Activated CD8-positive, alpha-beta T cell treated with anti-CD3 and anti-CD28 coated beads for 36 hours (primary cell): ENCODE results near the gene TRIM29. TPM values are rescaled to one million over a fixed set of nuclear protein-coding genes. Genes with fewer than 3 reads are reported as not detected.

Source experiments
- ATAC-seq: fragments of 200-7000 bp; cut with Tn5 transposase; one replicate; pipeline ENCODE4 v1.10.0; 2021; ENCODE audit warnings: mild to moderate bottlenecking, moderate library complexity
- CTCF ChIA-PET: fragments of 350-600 bp; sonication (Branson Sonifier 250); formaldehyde crosslinking; loops from one replicate; lab custom pipeline; 2021; ENCODE audit warnings: antibody characterized with exemption; lab: Charles Lee
- POLR2A ChIA-PET: fragments of 350-600 bp; sonication (Branson Sonifier 250); formaldehyde crosslinking; loops from one replicate; lab custom pipeline; 2021; ENCODE audit warnings: antibody characterized with exemption; lab: Charles Lee
- DNase-seq: peaks from one replicate; pipeline ENCODE4 v3.0.0-alpha.2; 2020
- H3K27ac Mint-ChIP-seq: one replicate; pipeline ENCODE4 v1.8.0; 2021; ENCODE audit warnings: mild to moderate bottlenecking, mixed read lengths
- H3K27me3 Mint-ChIP-seq: one replicate; pipeline ENCODE4 v1.8.0; 2021; ENCODE audit warnings: mixed read lengths
- H3K36me3 Mint-ChIP-seq: one replicate; pipeline ENCODE4 v1.8.0; 2021; ENCODE audit warnings: low read depth, mixed read lengths
- H3K4me1 Mint-ChIP-seq: one replicate; pipeline ENCODE4 v1.8.0; 2021; ENCODE audit warnings: low read depth, mixed read lengths
- H3K4me3 Mint-ChIP-seq: one replicate; pipeline ENCODE4 v1.8.0; 2021; ENCODE audit warnings: mild to moderate bottlenecking, moderate library complexity, mixed read lengths
- H3K9me3 Mint-ChIP-seq: one replicate; pipeline ENCODE4 v1.8.0; 2021; ENCODE audit warnings: mixed read lengths
- CTCF ChIP-seq: fragments of 200-600 bp; IDR thresholded peaks from one replicate; pipeline ENCODE4 v1.8.0; 2022; ENCODE audit warnings: antibody characterized with exemption, mild to moderate bottlenecking
- intact Hi-C: fragments of 100-400 bp; cut with micrococcal nuclease; formaldehyde crosslinking; loops from one replicate; pipeline ENCODE4 v1.10.0; 2022
- total RNA-seq, 2 experiments: library from RNA; stranded (reverse); gene quantifications; one replicate each; pipeline ENCODE4 v1.2.3, GENCODE V29; 2021

TRIM29 gene
- total RNA-seq, 2 experiments from 2014 or later: not detected

GRCh38 chr11:120172054-120172911, 34.4 kb upstream of the TRIM29 start:
- peaks cover 43% of the 10 kb centered on the region for H3K27me3 Mint-ChIP-seq
- H3K9me3 Mint-ChIP-seq: no peaks in the 10 kb centered on the region
- ChIA-PET POLR2A (no interaction called here), CTCF (interaction anchor here (0.5 to 7.1 kb wide), 9 partner anchors 9 to 1564 kb away, joined by 3 to 92 read pairs (median 5); no protein-coding TSS in a partner anchor)
- no peaks in the 10 kb centered on the region for H3K36me3 Mint-ChIP-seq
- ATAC-seq: peak; percentile 79
- DNase-seq: peak; percentile 66
- H3K4me3 Mint-ChIP-seq: no peak overlapping the region
- intact Hi-C loops: loop anchor here (2.0 to 5.0 kb wide), 2 partner anchors 59 to 130 kb away; no protein-coding TSS in a partner anchor
- no peak overlapping the region for H3K27ac Mint-ChIP-seq
- peaks cover 3% of the 10 kb centered on the region for H3K4me1 Mint-ChIP-seq
- TF ChIP-seq CTCF: peak; percentile 55

DNA sequence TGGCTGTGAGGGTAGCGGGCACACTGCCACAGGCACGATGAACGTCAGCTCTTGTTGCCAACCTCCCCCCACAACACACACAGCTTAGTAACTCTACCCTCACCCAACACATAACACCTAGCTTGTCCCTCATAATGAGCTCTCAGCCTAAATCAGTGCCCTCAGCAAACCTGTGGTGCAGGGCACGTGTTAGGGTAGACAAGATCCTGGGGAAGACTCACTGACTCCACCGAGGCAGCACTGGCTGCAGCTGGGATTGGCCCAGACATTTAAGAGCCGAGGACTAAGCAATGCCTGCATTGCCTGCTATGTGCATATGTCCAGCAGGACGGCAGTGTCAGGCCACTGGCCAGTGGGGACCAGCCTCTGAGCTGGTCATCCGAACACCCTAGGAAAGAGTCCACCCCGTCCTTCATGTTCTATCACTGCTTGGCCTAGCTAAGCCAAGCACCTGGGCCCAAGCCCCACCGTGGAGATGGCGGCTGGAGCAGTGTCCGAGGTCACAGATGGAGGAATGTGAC, 32.9 kb upstream of the TRIM29 start:
- Mint-ChIP-seq H3K4me3 (no peak overlapping the region), H3K36me3 (no peaks in the 10 kb centered on the region), H3K9me3 (no peaks in the 10 kb centered on the region), H3K27ac (no peak overlapping the region), H3K4me1 (peaks cover 3% of the 10 kb centered on the region), H3K27me3 (peaks cover 53% of the 10 kb centered on the region)
- TF ChIP-seq CTCF: no peak
- intact Hi-C loops: loop anchor here (5.0 kb wide), 1 partner anchor 132 kb away; no protein-coding TSS in a partner anchor
- ChIA-PET CTCF (interaction anchor here (1.2 to 7.1 kb wide), 6 partner anchors 11 to 131 kb away, joined by 3 to 92 read pairs (median 8); no protein-coding TSS in a partner anchor), POLR2A (no interaction called here)
- ATAC-seq (no peak), DNase-seq (no peak)

DNA sequence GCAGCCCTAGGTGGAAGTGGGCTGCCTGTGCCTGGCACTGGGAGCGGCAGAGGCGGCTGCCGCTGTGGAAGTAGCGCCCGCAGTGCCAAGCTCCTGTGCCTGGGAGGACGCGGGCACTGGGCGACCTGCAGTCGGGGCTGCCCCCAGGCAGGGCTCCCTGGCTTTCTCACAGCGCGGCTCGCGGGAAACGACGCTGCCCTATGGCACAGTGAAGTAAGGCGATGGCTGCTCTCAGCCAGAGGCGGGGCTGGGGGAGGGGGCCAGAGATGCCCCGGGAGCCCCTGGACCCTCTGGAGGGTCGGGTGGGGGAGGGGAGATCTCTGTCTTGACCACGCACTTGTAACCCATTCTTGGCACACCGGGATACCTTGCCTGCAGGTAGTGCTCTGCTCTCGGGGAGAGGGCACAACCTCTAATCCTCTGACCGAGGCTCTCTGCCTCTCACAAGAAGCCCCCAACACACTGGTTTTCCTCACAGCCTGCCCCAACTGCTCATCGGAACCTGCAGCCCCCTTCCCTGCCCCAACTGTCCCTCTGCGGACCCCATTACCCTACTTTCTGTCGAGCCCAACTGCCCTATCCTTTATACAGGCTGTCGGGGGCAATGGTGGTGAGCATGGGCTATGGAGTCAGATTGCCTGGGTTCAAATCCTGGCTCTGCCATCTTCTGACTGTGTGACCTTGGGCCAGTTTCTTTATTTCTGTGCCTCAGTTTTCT, 32.2 kb upstream of the TRIM29 start:
- H3K36me3 Mint-ChIP-seq: no peaks in the 10 kb centered on the region
- peaks cover 55% of the 10 kb centered on the region for H3K27me3 Mint-ChIP-seq
- peaks cover 3% of the 10 kb centered on the region for H3K4me1 Mint-ChIP-seq
- TF ChIP-seq CTCF: no peak
- POLR2A ChIA-PET: no interaction called here
- DNase-seq (no peak), ATAC-seq (no peak)
- peaks cover 2% of the 10 kb centered on the region for H3K9me3 Mint-ChIP-seq
- intact Hi-C loops: loop anchor here (5.0 kb wide), 1 partner anchor 132 kb away; no protein-coding TSS in a partner anchor
- CTCF ChIA-PET: interaction anchor here (0.8 to 7.1 kb wide), 6 partner anchors 11 to 132 kb away, joined by 3 to 92 read pairs (median 8); no protein-coding TSS in a partner anchor
- no peak overlapping the region for H3K27ac Mint-ChIP-seq
- H3K4me3 Mint-ChIP-seq: no peak overlapping the region

- Mint-ChIP-seq H3K4me3 (peak overlapping the region; percentile 62), H3K27ac (no peak overlapping the region), H3K9me3 (peaks cover 2% of the 10 kb centered on the region), H3K27me3 (peaks cover 60% of the 10 kb centered on the region), H3K4me1 (peaks cover 3% of the 10 kb centered on the region), H3K36me3 (no peaks in the 10 kb centered on the region)
- ChIA-PET POLR2A (no interaction called here), CTCF (interaction anchor here (0.6 to 7.1 kb wide), 27 partner anchors 8 to 440 kb away, joined by 3 to 92 read pairs (median 4); partner anchors contain the start of genes NECTIN1 and TRIM29)
- peak; percentile 90 for TF ChIP-seq CTCF
- DNase-seq: peak; percentile 69
- intact Hi-C loops: no loop called here
- ATAC-seq: peak; percentile 87
Measured at GRCh38 chr11:120168960-120169681, 31.2 kb upstream of the TRIM29 start.
